RCC 7860 (cell line): ENCODE data around the gene ZNF219.

Experiments used
- DNase-seq: peaks from one replicate; pipeline ENCODE4 v3.0.0-alpha.2; 2015; ENCODE audit warnings: low spot score
- FAIRE-seq: peaks from 2 replicates; lab custom pipeline; 2012; peaks lifted over from hg19 to GRCh38; lab: Jason Lieb, UNC

Gene ZNF219

DNA sequence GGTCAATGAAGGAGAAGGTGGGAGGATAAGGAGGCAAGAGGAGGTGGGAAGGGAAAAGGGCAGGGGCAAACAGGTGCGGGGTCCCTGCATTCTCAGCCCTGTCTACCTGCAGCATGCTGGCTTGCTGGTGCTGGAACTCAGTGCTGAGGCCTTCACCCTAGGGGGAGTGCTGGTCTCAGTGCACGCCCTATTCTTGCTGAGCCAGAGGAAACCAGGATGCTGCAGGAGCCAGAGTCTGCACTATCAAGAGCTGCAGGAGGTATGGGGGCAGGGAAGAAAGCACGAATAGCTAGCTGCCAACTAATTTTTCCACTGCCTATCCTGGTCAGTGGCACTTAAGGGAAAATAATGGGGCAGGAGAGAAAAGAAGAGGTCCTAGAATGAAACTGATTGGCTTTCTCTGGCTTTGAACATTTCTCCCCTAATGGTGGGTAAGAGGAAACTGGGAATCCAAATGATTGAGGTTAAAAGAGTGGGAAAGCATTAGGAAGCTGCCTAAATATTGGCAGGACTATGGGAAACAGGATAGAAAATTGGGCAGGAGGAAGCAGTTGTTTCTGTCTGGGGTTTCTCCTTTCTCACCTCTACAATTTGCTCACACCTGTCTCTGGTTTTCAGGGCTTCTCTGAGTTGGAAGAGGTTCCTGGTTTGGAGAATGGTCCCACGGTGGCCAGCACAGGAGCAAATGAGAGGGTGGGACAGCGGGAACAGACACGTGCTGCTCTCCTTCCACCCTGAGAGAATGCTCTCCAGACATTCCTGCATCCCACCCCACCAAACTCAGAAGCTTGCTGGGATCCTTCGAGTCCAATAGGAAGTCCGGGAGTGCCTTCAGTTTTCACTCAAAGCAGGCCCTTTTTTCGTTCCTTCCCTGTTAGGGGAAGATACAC, 4.3 kb upstream of the ZNF219 start:
- FAIRE-seq (no peak), DNase-seq (no peak)

DNA sequence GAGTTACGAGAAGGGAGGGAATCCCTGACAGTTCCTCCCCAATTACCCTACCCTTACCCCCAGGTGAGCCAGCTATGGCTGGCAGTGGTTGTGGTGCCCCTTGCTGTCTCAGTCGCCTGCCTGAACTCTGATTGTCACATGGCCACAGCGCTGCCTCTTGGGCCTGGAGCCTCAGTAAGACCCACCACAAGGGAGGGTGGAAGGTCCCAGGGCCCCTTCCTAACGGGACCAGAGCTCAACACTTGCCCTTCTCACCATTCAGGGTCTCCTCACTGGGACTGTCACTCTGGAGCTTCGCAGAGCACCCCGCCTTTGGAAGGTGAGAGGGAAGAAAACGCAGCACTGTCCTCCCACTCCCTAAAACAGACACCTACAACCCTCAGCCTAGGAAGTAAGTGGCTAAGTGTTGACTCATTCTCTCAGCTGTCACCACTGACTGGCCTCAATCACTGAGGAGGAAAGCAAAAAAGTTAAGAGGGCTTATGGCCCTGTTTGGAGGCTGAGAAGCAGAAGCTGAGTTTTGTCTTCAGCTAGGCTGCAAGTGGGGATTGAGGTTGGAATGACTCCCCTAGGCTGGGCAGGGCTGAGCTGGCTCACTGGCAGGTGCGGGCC, 3.5 kb upstream of the ZNF219 start:
- no peak for FAIRE-seq
- no peak for DNase-seq

DNA sequence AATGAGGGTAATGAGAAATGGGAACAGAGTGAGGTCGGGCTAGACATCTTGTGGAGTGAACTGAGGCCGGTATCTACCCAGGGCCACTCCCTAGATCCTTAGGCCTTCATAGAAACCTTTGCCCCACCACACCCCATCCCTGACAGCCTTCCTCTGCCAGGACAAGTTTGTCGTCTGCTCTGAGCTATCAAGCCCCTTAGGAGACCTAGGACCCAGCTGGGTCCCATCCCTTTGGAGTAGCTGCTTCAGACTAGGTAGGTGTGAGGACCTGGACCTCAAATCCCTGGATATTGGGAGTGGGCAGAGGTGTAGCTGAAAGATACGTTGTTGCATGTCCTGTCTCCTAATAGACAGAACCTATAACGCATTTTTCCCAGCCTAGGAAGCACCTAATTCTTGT, 2.5 kb upstream of the ZNF219 start, which contains the start of gene TMEM253:
Gene TMEM253 (plus strand): TSS at position 136 of the 400 bp plus-strand sequence. CDS start 278 bp downstream, outside the sequence.
- DNase-seq (no peak), FAIRE-seq (no peak)

DNA sequence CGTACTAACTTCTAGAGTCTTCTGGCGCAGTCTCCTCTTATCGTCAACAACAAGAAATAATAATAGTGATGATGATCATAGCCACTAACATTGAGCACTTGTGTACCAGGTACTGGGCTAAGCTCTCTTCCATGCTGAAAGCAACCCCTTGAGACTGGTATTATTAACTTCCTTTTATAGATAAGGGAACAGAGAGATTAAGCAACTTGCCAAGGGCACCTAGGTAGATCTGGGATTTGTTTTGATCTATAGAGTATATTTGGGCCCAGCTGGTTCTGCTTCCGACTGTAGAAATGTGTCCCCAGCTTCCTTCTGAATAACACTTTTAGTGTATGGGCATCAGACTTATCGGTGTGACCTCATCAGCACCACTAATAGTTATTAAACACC, 1.1 kb upstream of the ZNF219 start:
- FAIRE-seq: no peak
- no peak for DNase-seq

DNA sequence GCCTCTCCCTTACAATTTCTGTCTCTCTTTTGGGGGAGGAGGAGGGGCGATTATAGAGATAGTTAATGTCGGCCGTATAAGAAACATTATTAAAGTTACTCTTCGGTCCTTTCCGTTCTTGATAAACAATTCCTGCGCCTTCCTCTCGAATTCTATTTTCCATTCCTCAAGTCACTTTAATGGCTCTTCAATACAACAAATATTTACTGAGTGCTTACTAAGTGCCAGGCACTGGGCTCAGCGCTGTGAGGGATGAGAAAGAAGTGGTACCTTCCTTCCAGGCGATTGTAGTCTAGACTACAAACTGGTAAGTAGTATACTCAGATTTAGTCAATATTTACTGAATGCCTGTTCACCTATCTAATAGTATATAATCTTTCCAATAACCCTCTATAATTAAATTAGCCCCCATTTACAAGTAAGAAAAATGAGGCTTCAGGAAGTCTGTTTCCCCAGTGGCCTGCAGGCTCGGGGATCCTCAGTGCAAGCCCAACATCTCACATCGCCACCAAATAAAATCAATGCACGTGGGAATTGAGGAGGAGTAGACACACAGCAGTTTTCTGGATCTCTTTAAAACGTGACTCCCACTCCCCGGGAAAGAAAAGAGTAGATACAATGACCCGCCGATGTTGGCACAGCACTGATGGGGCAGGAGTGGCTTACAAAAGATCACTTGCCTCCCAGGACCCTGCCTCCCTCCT, 589 bp upstream of the ZNF219 start:
- FAIRE-seq: no peak
- DNase-seq: no peak

DNA sequence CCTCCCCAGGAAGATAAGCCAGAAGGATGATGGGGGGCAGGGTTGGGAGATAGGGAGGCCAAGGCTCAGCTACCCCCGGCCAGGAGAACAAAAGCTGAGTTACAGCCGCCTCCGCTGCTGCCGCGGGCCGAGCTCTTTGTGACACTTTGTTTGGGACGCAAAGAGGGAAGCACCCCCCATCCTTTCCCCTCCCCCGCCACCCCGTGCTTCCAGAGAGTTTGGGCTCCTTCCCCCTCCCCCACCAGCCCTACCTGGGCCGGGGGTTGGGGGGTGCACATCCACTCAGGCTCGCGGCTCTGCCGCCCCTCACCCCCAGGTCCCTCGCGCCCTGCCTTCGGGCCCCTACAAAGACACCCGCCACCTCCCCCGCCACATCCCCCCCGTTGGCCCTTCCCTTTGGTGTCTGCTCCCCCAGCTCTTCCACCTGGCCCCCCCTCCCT, 799 bp downstream of the ZNF219 start:
- FAIRE-seq: no peak

DNA sequence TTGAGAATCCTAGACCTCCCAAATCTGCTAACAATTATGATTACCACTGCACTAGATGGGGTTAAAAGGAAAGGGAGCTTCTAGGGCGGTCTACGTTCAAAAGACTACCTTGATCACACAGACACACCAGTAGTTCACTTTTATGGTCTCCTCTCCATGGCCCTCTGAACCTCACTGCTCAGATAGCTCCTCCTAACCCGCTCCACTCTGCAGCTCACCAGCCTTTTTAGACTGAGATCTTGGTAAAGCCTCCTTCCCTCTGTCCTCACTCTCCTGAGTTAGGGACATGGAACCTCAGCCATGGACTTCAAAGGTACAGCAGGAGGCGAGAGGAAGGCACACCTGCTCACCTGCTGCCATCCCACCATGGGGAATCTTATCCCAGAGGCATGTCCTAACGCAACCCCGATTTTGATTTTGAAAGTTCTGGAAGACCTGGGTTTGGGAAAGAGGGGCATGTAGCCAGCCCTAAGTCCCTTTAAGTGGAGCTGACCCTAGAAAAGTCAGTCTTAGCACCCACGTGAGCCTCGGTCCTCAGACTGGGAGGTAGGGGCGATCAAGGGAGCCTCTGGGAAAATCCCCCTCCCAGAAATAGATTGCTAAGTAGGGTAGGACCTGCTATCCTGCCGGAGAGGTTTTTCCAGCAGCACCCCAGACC, 1.3 kb downstream of the ZNF219 start:
- DNase-seq: no peak
- FAIRE-seq: no peak

More for the DNA sequence above, 799 bp downstream of the ZNF219 start:
- DNase-seq: no peak

DNA sequence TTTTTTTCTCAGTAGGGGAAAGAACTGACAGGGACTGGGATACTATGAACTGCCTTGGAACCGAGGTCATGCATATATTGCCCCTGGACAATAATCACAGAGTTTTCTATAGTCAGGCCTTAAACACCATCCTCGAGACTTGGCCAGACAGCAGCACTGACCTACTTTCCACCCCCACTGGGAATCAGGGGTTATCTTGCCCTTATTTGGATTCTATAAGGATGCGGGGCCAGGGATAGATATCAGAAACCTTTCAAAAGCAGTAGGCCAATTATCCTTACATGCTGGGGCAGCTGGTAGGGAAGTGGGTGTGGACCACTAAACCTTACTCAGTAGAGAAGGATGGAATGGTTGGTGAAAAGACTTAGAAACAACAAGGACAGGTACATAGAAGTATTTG, 2.0 kb downstream of the ZNF219 start:
- no peak for DNase-seq
- FAIRE-seq: no peak

DNA sequence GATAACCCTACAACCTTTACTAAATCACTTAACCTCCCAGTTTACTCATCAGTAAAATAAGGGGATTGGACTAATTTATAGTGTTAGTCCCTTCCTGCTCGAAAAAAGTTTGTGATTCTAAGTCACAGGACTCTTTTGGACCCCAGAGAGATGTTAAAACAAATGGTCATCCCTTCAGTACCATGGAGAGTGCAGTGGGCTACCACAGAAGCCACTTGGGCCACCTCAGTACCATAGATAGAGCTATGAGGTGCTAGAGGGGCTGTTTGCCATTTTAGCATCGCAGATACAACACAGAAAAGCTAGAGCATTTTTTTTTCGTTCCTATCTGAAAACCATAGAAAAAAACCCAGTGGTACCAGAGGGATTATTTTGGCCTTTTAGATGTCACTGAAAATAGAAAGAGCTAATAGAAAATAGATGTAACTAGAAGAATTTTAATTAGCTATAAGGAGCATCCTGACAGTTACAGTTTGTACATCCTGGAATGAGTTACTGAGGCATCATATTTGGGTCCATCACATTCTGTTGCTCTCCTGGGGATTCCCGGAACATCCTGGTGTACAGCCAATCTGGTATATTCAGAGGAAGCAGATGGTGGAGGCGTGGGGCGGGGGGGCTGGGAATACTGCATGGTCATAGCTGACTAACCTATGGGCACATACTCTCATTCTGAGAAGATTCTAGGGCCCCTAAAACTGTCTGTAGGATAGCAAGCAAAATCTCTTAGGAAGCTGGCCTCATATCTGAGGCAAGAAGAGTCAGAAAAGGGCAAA, 2.8 kb downstream of the ZNF219 start:
- FAIRE-seq: no peak
- DNase-seq: no peak

DNA sequence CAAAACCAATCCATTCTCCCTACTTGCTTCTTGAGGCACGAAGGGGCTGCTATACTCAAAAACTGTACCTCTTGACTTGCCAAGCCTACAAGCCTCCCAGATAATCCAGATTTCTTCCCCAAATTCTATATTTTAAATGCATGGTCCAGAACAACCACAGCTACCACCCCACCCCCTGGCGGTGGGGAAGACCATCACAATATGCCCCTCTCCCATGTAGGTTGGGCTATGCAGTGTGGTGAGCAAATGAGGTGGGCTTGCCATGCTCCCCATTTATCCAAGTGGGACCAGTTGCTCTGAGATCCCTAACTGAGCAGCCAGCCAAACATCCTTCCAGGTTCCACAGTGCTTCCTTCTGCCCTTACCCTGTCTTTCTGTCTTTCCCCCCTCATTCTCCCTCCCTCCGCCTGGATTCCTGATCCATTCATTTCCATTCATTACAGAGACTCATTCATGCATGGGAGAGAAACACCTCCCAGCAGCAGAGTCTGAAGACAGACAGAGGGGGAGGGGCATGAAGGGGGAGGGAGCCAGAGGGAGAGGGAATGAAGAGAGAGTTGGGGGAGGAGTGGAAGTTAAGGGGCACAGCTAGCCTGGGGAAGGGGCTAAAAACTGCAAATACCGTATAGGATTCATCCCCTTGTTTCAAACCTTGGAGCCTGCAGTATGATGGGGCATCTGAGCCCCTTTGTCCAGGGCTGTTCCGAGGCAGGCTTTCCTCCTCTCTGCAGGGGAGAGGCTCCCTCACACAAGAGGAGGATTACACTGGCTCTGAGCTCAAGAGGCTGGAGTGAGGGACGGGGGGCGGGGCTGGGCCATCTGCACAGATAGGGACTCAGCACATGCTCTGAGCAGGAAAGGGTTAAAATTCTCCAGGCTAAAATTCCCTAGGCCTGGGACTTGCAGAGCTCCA, 4.4 kb downstream of the ZNF219 start:
- FAIRE-seq: peak; percentile 16
- DNase-seq: peak; percentile 38

DNA sequence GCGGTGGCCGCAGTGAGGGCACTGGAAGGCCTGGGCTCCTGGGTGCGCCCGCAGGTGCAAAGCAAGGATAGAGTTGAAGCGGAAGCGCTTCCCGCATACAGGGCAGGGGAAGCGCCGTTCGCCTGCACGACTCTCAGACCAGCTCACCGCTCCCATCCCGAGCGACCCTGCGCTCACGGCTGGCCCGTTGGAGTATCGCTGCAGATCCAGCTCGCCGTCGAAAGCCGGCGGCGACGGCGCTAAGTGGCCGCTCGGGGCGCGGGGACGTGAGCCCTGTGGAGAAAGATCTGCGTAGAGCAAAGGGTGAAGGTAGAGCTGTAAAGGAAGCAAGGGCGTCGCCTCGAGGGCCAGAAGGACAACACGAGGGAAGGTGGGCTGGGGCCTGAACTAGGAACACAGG, 5.4 kb downstream of the ZNF219 start:
- DNase-seq (no peak), FAIRE-seq (no peak)

DNA sequence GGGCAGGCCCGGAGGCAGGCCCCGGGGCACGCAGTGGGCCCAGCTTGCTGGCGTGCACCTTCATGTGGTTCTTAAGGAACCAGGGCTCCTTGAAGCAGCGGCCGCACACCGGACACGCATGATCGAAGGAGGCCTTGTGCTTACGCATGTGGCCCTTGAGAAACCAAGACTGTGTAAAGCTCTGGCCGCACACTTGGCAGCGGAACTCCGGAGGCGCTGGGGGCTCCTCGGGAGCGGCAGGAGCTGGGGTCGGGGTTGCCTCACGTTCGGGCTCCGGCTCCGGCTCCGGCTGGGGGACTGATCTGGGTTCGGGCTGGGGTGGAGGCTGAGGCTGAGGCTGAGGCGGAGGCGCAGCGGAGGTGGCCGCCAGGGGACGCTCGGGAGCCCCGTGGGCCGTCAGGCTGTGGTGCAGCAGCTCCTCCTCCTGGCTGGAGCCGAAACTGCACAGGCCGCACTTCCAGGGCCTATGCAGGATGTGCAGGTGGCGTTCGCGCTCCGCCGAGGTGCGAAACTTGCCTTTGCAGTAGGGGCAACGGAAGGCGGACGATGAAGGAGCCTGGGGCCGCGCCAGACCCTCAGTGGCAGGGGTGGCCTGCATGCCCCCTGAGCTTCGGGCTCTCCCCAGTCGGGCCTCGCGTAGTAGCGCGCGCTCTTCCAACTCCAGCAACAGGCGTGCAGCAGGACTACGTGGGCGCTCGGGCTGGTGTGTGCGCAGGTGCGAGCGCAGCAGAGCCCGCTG, 6.0 kb downstream of the ZNF219 start:
- DNase-seq: peak; percentile 20
- no peak for FAIRE-seq

DNA sequence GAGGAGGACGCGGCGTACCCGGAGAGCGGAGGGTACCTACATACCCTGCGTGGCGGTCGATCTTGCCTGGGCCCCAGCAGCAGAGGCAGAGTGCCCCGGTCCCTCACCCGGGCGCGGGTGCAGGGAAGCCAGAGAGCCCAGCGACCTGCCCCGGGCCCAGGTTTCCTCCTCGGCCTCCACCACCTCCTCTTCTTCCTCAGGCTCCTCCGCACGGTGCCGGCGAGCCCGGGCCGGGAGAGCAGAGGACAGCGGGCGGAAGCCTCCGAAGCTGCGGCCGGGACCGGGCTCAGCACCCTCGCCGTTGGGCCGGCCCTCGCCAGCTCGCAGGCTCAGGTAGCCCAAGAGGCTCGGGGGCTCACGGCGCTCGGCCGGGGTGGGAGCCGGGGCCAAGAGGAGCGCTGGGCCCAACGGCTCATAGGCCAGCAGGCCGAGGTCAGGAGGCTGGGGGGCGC, 6.6 kb downstream of the ZNF219 start:
- no peak for FAIRE-seq
- no peak for DNase-seq

DNA sequence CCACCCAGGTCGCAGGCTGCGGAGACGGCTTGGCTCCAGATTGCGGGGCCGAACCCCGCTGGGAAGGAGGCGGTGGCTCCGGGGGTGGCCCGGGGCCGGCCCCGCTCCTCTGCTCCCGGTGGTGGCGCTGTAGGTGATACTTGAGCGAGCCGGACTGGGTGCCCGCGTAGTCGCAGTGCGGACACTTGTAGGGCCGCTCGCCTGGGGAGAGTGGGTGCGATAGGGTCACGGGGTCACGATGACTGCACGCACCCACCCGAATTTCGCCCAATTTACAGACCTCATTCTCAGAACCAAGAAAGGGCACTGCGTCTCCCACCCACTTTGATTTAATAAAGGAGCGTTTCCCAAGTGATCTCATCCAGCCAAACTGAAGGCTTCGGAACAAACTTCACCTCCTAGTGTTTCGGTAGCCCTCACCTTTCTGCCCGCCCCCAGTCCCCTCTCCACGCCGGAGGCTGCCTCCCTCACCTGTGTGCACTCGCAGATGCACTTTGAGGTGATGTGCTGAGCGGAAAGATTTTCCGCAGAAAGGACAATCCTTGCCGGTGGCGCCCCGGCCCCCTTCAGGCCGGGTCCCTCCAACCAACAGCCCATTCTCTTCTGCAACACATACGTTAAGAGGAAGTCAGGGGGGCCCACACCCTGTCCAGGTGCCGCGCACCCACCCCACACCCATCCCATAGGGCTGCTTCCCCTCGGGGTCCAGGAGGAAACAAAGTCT, 7.4 kb downstream of the ZNF219 start:
- DNase-seq (no peak), FAIRE-seq (no peak)

DNA sequence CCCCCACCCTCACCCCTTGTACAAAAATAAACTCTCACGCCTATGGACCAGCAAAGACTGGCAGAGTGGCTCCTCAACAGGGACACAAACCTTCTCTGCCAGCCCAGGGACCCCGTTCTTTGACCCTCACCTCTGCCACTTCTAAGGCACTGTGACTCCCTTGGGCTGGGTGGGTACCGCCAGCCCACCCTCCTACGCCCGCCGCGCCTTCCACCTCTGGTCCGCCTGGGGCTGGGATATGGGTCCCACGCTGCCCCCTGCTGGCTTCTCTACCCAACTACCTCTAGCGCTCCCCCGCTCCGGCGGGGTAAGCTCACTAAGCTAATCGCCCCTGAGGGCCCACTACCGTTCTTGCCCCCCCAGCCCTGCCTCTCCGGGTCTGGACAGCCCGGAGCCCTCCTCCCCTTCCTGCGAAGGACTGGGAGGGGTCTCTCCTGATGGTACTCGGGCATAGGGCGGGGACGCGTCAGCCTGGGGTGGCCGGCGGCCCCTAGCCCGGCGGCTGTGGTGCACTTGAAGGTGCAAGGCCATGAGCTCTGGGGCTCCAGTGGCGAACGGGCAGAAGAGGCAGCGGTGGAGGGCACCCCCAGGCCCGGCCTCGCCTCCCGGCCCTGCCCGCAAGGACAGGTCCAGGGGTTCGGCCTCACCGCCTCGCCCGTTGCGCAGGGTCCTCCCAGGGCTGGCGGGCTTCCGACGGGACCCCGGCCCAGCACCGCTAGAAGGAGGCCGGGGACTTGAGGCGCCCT, 8.1 kb downstream of the ZNF219 start:
- DNase-seq (no peak), FAIRE-seq (no peak)

DNA sequence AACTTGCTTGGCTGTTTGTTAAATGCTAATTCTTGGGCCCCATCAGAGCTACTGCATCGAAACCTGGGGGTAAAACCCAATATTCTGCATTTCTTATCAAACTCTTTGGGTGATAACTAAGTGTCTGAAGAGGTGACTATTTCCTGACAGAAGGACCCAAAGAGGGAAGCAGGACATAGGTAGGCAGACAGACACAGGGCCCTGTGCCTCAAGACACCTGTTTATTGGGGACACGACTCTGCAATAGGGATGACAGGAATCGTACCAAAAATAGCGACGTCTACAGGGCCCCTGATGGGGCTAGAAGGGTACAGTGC, 8.6 kb downstream of the ZNF219 start:
- DNase-seq: no peak
- no peak for FAIRE-seq

DNA sequence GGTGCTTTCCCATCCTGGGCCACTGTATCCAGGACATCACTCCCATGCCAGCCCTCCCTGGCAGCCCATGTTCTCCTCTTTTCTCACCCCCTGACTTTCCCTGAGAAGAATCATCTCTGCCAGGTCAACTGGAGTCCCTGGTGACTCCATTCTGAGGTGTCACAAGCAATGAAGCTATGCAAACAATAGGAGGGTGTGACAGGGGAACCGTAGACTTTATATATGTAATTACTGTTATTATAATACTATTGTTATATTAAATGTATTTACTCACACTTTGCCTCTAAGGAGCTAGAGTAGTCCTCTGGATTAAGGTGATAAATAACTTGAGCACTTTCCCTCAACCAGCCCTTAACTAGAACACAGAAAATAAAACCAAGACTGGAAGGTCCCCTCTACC, 9.2 kb downstream of the ZNF219 start:
- FAIRE-seq (no peak), DNase-seq (no peak)
